EH (cell line): ENCODE data around the gene MARK4.
A peak's percentile ranks its signal among the peaks of the same experiment; 100 is the strongest.
"Not testable (repeated sequence)": the region's sequence is repeated elsewhere in the genome, so short reads cannot be mapped to it uniquely, and the experiment has no call there.

ENCODE experiments used
- DNase-seq: peaks from one replicate; pipeline ENCODE4 v3.0.0-alpha.2; 2015; ENCODE audit warnings: low read depth

The MARK4 gene

GRCh38 chr19:45306040-45306439 lies 55.0 kb downstream of the MARK4 start:
- DNase-seq: peak; percentile 19

GRCh38 chr19:45306518-45307027 lies 55.5 kb downstream of the MARK4 start:
- no peak for DNase-seq

GRCh38 chr19:45307361-45307760 lies 56.3 kb downstream of the MARK4 start:
- DNase-seq: no peak

- DNase-seq: not testable (repeated sequence)
Observed at GRCh38 chr19:45309322-45309721, 58.3 kb downstream of the MARK4 start.

- DNase-seq: peak; percentile 48
Observed at GRCh38 chr19:45311621-45312020, 60.5 kb downstream of the MARK4 start.

GRCh38 chr19:45312285-45312684 lies 61.2 kb downstream of the MARK4 start:
- not testable (repeated sequence) for DNase-seq

GRCh38 chr19:45314708-45315245 lies 63.7 kb downstream of the MARK4 start:
- no peak for DNase-seq

- no peak for DNase-seq
Observed at GRCh38 chr19:45315304-45315703, 64.2 kb downstream of the MARK4 start.

- no peak for DNase-seq
Observed at GRCh38 chr19:45320997-45321775, 70.1 kb downstream of the MARK4 start.

- no peak for DNase-seq
Observed at GRCh38 chr19:45321848-45322247, 70.8 kb downstream of the MARK4 start.

GRCh38 chr19:45322311-45322710 lies 71.2 kb downstream of the MARK4 start:
- no peak for DNase-seq

- DNase-seq: no peak
Observed at GRCh38 chr19:45322744-45323281, 71.7 kb downstream of the MARK4 start, which contains the start of gene CKM. CKM (minus strand) TSS chr19:45322875; CDS start chr19:45319713, 3,162 bp downstream.

GRCh38 chr19:45323671-45324081 lies 72.6 kb downstream of the MARK4 start:
- DNase-seq: peak; percentile 19

GRCh38 chr19:45324349-45324907 lies 73.4 kb downstream of the MARK4 start:
- DNase-seq: no peak

- no peak for DNase-seq
Observed at GRCh38 chr19:45327404-45328143, 76.5 kb downstream of the MARK4 start.

- DNase-seq: no peak
Observed at GRCh38 chr19:45331411-45331810, 80.3 kb downstream of the MARK4 start.

GRCh38 chr19:45333609-45334303 lies 82.7 kb downstream of the MARK4 start:
- no peak for DNase-seq

GRCh38 chr19:45334881-45335280 lies 83.8 kb downstream of the MARK4 start:
- DNase-seq: not testable (repeated sequence)

GRCh38 chr19:45336696-45337251 lies 85.7 kb downstream of the MARK4 start:
- no peak for DNase-seq

- DNase-seq: no peak
Observed at GRCh38 chr19:45339629-45340028, 88.6 kb downstream of the MARK4 start.

- no peak for DNase-seq
Observed at GRCh38 chr19:45340232-45340898, 89.3 kb downstream of the MARK4 start, which contains the start of gene KLC3. KLC3 (plus strand) TSS chr19:45340750; CDS start chr19:45345542, 4,792 bp downstream.
